Stimulated activated naive B cell treated with anti-CD40 and anti-IgM and Interleukin-4, amounts not matched to agents 10 μg/mL and 1 μg/mL and 100 μg/mL, for 72 hours (primary cell): ENCODE data around the gene CPVL.

ENCODE experiments used
- ATAC-seq, 2 donors: fragments of 150-1000 bp; cut with Tn5 transposase; replicated peaks; 2 replicates each; pipeline ENCODE4 v1.10.0; 2021; ENCODE audit warnings: moderate library complexity in 1 of 2
- DNase-seq: peaks from one replicate; pipeline ENCODE4 v3.0.0; 2021
- H3K27ac Mint-ChIP-seq: one replicate; pipeline ENCODE4 v1.8.0; 2022; ENCODE audit warnings: mild to moderate bottlenecking, mixed read lengths
- H3K27me3 Mint-ChIP-seq, 2 donors: one replicate each; pipeline ENCODE4 v1.8.0; 2022; ENCODE audit warnings: mixed read lengths in 2 of 2
- H3K36me3 Mint-ChIP-seq, 2 donors: one replicate each; pipeline ENCODE4 v1.8.0; 2022; ENCODE audit warnings: mixed read lengths in 2 of 2, mild to moderate bottlenecking in 1 of 2
- H3K4me1 Mint-ChIP-seq, 2 donors: one replicate each; pipeline ENCODE4 v1.8.0; 2022; ENCODE audit warnings: mixed read lengths in 2 of 2, mild to moderate bottlenecking in 1 of 2
- H3K4me3 Mint-ChIP-seq, 2 donors: one replicate each; pipeline ENCODE4 v1.8.0; 2022; ENCODE audit warnings: mild to moderate bottlenecking in 2 of 2, mixed read lengths in 2 of 2, moderate library complexity in 1 of 2
- H3K9me3 Mint-ChIP-seq, 2 donors: one replicate each; pipeline ENCODE4 v1.8.0; 2022; ENCODE audit warnings: mixed read lengths in 2 of 2, mild to moderate bottlenecking in 1 of 2

CPVL gene

DNA sequence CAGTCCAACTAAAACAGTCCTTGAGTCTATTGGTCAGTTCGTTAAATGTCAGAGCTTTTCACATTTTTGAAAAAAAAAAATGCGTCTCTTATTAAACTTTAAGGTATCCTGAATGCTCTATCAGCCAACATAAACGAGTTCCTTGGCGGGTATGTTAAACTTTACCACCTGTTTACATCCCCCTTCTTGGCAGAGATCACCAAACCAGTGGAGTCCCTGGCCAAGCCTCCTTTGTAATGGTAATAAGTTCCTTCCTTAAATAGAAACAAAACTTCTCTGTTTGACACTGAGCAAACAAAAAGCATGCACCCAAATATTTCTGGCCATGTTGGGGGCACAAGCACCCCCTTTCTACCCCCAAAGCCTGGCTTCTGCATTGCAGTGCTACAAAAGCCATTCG is 191.4 kb downstream of the CPVL start:
- Mint-ChIP-seq H3K4me3 (no peak overlapping the region), H3K9me3 (no peaks in the 10 kb centered on the region), H3K36me3 (no peaks in the 10 kb centered on the region), H3K27ac (no peak overlapping the region), H3K4me1 (peaks cover 18 to 33% of the 10 kb centered on the region in 2 donors), H3K27me3 (peaks cover 61 to 76% of the 10 kb centered on the region in 2 donors)
- ATAC-seq: no peak
- DNase-seq: no peak

GRCh38 chr7:28954471-28954870 is 191.9 kb downstream of the CPVL start:
- Mint-ChIP-seq H3K27ac (no peak overlapping the region), H3K27me3 (peaks cover 63 to 77% of the 10 kb centered on the region in 2 donors), H3K9me3 (no peaks in the 10 kb centered on the region), H3K36me3 (no peaks in the 10 kb centered on the region), H3K4me1 (peaks cover 18 to 33% of the 10 kb centered on the region in 2 donors), H3K4me3 (no peak overlapping the region)
- ATAC-seq (no peak), DNase-seq (no peak)

DNA sequence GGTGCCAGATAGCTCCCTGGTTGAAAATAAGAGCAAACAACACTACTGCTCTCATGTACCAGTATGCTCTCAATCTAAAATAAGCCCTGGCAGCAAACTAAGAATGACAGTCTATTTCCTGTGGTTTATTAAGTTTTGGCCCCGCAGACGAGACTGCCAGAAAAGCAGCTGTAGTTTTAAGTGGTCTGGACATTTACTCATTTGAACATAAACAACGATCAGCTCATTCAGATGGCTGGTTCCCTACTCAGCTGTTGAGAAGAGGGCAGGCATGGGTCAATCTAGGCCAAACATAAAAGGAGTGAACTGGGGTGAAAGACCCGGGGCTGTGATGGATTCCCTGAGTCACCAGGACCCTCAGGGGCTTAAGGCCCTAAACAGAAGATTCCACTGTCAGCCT is 192.7 kb downstream of the CPVL start:
- no peak overlapping the region for H3K27ac Mint-ChIP-seq
- no peak for DNase-seq
- H3K36me3 Mint-ChIP-seq: no peaks in the 10 kb centered on the region
- no peak for ATAC-seq
- H3K4me1 Mint-ChIP-seq: peaks cover 18 to 33% of the 10 kb centered on the region in 2 donors
- peaks cover 54 to 69% of the 10 kb centered on the region in 2 donors for H3K27me3 Mint-ChIP-seq
- H3K9me3 Mint-ChIP-seq: no peaks in the 10 kb centered on the region
- no peak overlapping the region for H3K4me3 Mint-ChIP-seq
